Muscle layer of duodenum (tissue), 2 donors: ENCODE results near the gene ERVFRD-1.

Experiments
- H3K27ac ChIP-seq: one replicate; pipeline ENCODE4 v1.7.0; 2013; ENCODE audit warnings: mild to moderate bottlenecking, low read length
- H3K27me3 ChIP-seq: one replicate; pipeline ENCODE4 v1.7.0; 2013; ENCODE audit warnings: low read depth, mild to moderate bottlenecking, control low read depth, low read length
- H3K36me3 ChIP-seq, 2 donors: one replicate each; pipeline ENCODE4 v1.7.0; 2013; ENCODE audit warnings: low read length in 2 of 2, control low read depth in 1 of 2, mild to moderate bottlenecking in 1 of 2; ENCODE audit not compliant: insufficient read depth in 2 of 2, control insufficient read depth in 1 of 2
- H3K4me1 ChIP-seq, 2 donors: one replicate each; pipeline ENCODE4 v1.7.0; 2013; ENCODE audit warnings: low read length in 2 of 2, mild to moderate bottlenecking in 2 of 2, control low read depth in 1 of 2, moderate library complexity in 1 of 2; ENCODE audit not compliant: insufficient read depth in 2 of 2, control insufficient read depth in 1 of 2
- H3K4me3 ChIP-seq, 2 donors: one replicate each; pipeline ENCODE4 v1.7.0; 2013; ENCODE audit warnings: low read length in 2 of 2, low read depth in 1 of 2, mild to moderate bottlenecking in 1 of 2
- H3K9me3 ChIP-seq, 2 donors: one replicate each; pipeline ENCODE4 v1.7.0; 2013; ENCODE audit warnings: low read length in 2 of 2, control low read depth in 1 of 2, mild to moderate bottlenecking in 1 of 2; ENCODE audit not compliant: control insufficient read depth in 1 of 2
- donor health status: healthy.

Gene ERVFRD-1

GRCh38 chr6:11110921-11111768, at the start of gene ERVFRD-1:
ERVFRD-1 (minus strand) TSS chr6:11111725; CDS start chr6:11105310, 6,415 bp downstream.
- no peaks in the 10 kb centered on the region for H3K36me3 ChIP-seq
- H3K4me1 ChIP-seq = no peaks in the 10 kb centered on the region
- no peak within 1 kb of the TSS for H3K4me3 ChIP-seq
- no peaks in the 10 kb centered on the region for H3K9me3 ChIP-seq
- H3K27me3 ChIP-seq = no peaks in the 10 kb centered on the region
- H3K27ac ChIP-seq = no peak within 1 kb of the TSS

- no peaks in the 10 kb centered on the region for H3K9me3 ChIP-seq
- H3K36me3 ChIP-seq = no peaks in the 10 kb centered on the region
- no peaks in the 10 kb centered on the region for H3K27me3 ChIP-seq
- H3K4me1 ChIP-seq = no peaks in the 10 kb centered on the region
- no peak overlapping the region for H3K4me3 ChIP-seq
- no peak overlapping the region for H3K27ac ChIP-seq
Measured at GRCh38 chr6:11160199-11160598, 48.7 kb upstream of the ERVFRD-1 start.

- no peaks in the 10 kb centered on the region for H3K27me3 ChIP-seq
- H3K4me3 ChIP-seq = no peak overlapping the region
- no peak overlapping the region for H3K27ac ChIP-seq
- no peaks in the 10 kb centered on the region for H3K36me3 ChIP-seq
- no peaks in the 10 kb centered on the region for H3K9me3 ChIP-seq
- no peaks in the 10 kb centered on the region for H3K4me1 ChIP-seq
Measured at GRCh38 chr6:11155589-11155988, 44.1 kb upstream of the ERVFRD-1 start.

GRCh38 chr6:11153447-11153846, 41.9 kb upstream of the ERVFRD-1 start:
- H3K36me3 ChIP-seq = no peaks in the 10 kb centered on the region
- H3K4me3 ChIP-seq = no peak overlapping the region
- no peaks in the 10 kb centered on the region for H3K27me3 ChIP-seq
- no peaks in the 10 kb centered on the region for H3K4me1 ChIP-seq
- H3K9me3 ChIP-seq = no peaks in the 10 kb centered on the region
- H3K27ac ChIP-seq = no peak overlapping the region

GRCh38 chr6:11152581-11152980, 41.1 kb upstream of the ERVFRD-1 start:
- Histone ChIP-seq H3K4me1 (no peaks in the 10 kb centered on the region), H3K27ac (no peak overlapping the region), H3K27me3 (no peaks in the 10 kb centered on the region)

GRCh38 chr6:11151488-11151887, 40.0 kb upstream of the ERVFRD-1 start:
- H3K9me3 ChIP-seq = no peaks in the 10 kb centered on the region
- H3K4me3 ChIP-seq = no peak overlapping the region
- H3K27ac ChIP-seq = no peak overlapping the region
- H3K27me3 ChIP-seq = no peaks in the 10 kb centered on the region
- H3K4me1 ChIP-seq = no peaks in the 10 kb centered on the region
- H3K36me3 ChIP-seq = no peaks in the 10 kb centered on the region

More at GRCh38 chr6:11152581-11152980, 41.1 kb upstream of the ERVFRD-1 start:
- Histone ChIP-seq H3K36me3 (no peaks in the 10 kb centered on the region), H3K4me3 (no peak overlapping the region), H3K9me3 (no peaks in the 10 kb centered on the region)

GRCh38 chr6:11149551-11149950, 38.0 kb upstream of the ERVFRD-1 start:
- H3K4me1 ChIP-seq = no peaks in the 10 kb centered on the region

GRCh38 chr6:11146117-11146826, 34.7 kb upstream of the ERVFRD-1 start:
- H3K27ac ChIP-seq = no peak overlapping the region
- no peaks in the 10 kb centered on the region for H3K4me1 ChIP-seq
- no peaks in the 10 kb centered on the region for H3K27me3 ChIP-seq
- H3K4me3 ChIP-seq = no peak overlapping the region
- H3K36me3 ChIP-seq = no peaks in the 10 kb centered on the region
- H3K9me3 ChIP-seq = no peaks in the 10 kb centered on the region

More at GRCh38 chr6:11149551-11149950, 38.0 kb upstream of the ERVFRD-1 start:
- H3K36me3 ChIP-seq = no peaks in the 10 kb centered on the region
- H3K9me3 ChIP-seq = no peaks in the 10 kb centered on the region
- H3K27ac ChIP-seq = no peak overlapping the region
- H3K27me3 ChIP-seq = no peaks in the 10 kb centered on the region
- H3K4me3 ChIP-seq = no peak overlapping the region

- Histone ChIP-seq H3K9me3 (no peaks in the 10 kb centered on the region), H3K27me3 (no peaks in the 10 kb centered on the region), H3K4me1 (no peaks in the 10 kb centered on the region), H3K4me3 (no peak overlapping the region), H3K27ac (no peak overlapping the region), H3K36me3 (no peaks in the 10 kb centered on the region)
Measured at GRCh38 chr6:11144393-11144851, 32.9 kb upstream of the ERVFRD-1 start.

- H3K4me1 ChIP-seq = no peaks in the 10 kb centered on the region
- H3K4me3 ChIP-seq = no peak overlapping the region
- no peaks in the 10 kb centered on the region for H3K9me3 ChIP-seq
- no peaks in the 10 kb centered on the region for H3K36me3 ChIP-seq
- H3K27me3 ChIP-seq = no peaks in the 10 kb centered on the region
- no peak overlapping the region for H3K27ac ChIP-seq
Measured at GRCh38 chr6:11143394-11144371, 32.2 kb upstream of the ERVFRD-1 start.
